ENCODE results near the gene EIF4A2. TPM values are rescaled to one million over a fixed set of nuclear protein-coding genes. Genes with fewer than 3 reads are reported as not detected.

The EIF4A2 gene
- total and polyA plus RNA-seq, 2 of the 13 experiments (the other 11 are each of a cell fraction or from before 2014, with no cell fraction given): 480 to 596 TPM

GRCh38 chr3:186783731-186784515, 546 bp downstream of the EIF4A2 start (continued):
- no peak for TF ChIP-seq SOX6 (IDR thresholded peaks at IDR 0.05)
- peak; percentile 47; the same call in 1 of the 2 replicates for TF ChIP-seq SOX6 (CRISPR knock-in tag; IDR thresholded peaks at IDR 0.05)
- TF ChIP-seq ZNF672 (CRISPR knock-in tag; IDR thresholded peaks at IDR 0.05): no peak
- TF ChIP-seq ZNF530 (CRISPR knock-in tag; IDR thresholded peaks at IDR 0.05; ENCODE audit: low read depth): peak; percentile 51; the same call in 1 of the 2 replicates
- no peak for TF ChIP-seq MIER2 (CRISPR knock-in tag; IDR thresholded peaks at IDR 0.05)
- no peak for TF ChIP-seq ZSCAN29 (CRISPR knock-in tag; conservative IDR thresholded peaks at IDR 0.05)
- no peak for TF ChIP-seq ZNF563 (CRISPR knock-in tag; IDR thresholded peaks at IDR 0.05)
- TF ChIP-seq ZNF382 (CRISPR knock-in tag; IDR thresholded peaks at IDR 0.05; ENCODE audit: borderline replicate concordance): no peak
- no peak for TF ChIP-seq EEA1 (CRISPR knock-in tag; IDR thresholded peaks at IDR 0.05; ENCODE audit: borderline replicate concordance)
- TF ChIP-seq HBP1 (CRISPR knock-in tag; IDR thresholded peaks at IDR 0.05; ENCODE audit: low read depth): peak; percentile 75; the same call in 1 of the 2 replicates
- TF ChIP-seq PHF20 (CRISPR knock-in tag; IDR thresholded peaks at IDR 0.05): peak; percentile 47; the same call in 1 of the 2 replicates
- no peak; the same call in 1 of the 2 replicates for TF ChIP-seq SIX4 (CRISPR knock-in tag; IDR thresholded peaks at IDR 0.05)
- TF ChIP-seq GATA4 (IDR thresholded peaks at IDR 0.05; ENCODE audit: borderline replicate concordance, low read depth): no peak
- no peak for TF ChIP-seq KLF16 (CRISPR knock-in tag; IDR thresholded peaks at IDR 0.05)
- TF ChIP-seq ATF5 (CRISPR knock-in tag; IDR thresholded peaks at IDR 0.05; ENCODE audit: low read depth): peak; percentile 78; the same call in 1 of the 2 replicates
- peak; percentile 51; the same call in 1 of the 2 replicates for TF ChIP-seq ZNF484 (CRISPR knock-in tag; IDR thresholded peaks at IDR 0.05; ENCODE audit: borderline replicate concordance, low read depth)
- 0 out of 2 replicates have a peak, but pooled peaks have one; percentile 17 for TF ChIP-seq CBX5 (CRISPR knock-in tag; IDR thresholded peaks at IDR 0.05; ENCODE audit: borderline replicate concordance)
- TF ChIP-seq SMAD3 (CRISPR knock-in tag; IDR thresholded peaks at IDR 0.05): no peak
- TF ChIP-seq, protein P1, sequence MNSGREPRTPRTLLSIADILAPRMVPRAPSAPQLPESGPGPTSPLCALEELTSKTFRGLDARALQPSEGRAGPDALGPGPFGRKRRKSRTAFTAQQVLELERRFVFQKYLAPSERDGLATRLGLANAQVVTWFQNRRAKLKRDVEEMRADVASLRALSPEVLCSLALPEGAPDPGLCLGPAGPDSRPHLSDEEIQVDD (CRISPR knock-in tag; IDR thresholded peaks at IDR 0.05; ENCODE audit: borderline replicate concordance): 0 out of 2 replicates have a peak, but pooled peaks have one; percentile 44
- TF ChIP-seq, protein P2, sequence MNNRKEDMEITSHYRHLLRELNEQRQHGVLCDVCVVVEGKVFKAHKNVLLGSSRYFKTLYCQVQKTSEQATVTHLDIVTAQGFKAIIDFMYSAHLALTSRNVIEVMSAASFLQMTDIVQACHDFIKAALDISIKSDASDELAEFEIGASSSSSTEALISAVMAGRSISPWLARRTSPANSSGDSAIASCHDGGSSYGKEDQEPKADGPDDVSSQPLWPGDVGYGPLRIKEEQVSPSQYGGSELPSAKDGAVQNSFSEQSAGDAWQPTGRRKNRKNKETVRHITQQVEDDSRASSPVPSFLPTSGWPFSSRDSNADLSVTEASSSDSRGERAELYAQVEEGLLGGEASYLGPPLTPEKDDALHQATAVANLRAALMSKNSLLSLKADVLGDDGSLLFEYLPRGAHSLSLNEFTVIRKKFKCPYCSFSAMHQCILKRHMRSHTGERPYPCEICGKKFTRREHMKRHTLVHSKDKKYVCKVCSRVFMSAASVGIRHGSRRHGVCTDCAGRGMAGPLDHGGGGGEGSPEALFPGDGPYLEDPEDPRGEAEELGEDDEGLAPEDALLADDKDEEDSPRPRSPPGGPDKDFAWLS (CRISPR knock-in tag; IDR thresholded peaks at IDR 0.05; ENCODE audit: borderline replicate concordance): no peak
- TF ChIP-seq ZNF841 (CRISPR knock-in tag; IDR thresholded peaks at IDR 0.05; ENCODE audit: borderline replicate concordance): 0 out of 2 replicates have a peak, but pooled peaks have one; percentile 40
- peak; percentile 81; the same call in 1 of the 2 replicates for TF ChIP-seq NR0B2 (CRISPR knock-in tag; IDR thresholded peaks at IDR 0.05)
- no peak for TF ChIP-seq ZNF749 (CRISPR knock-in tag; IDR thresholded peaks at IDR 0.05; ENCODE audit: borderline replicate concordance)
- peak; percentile 37; the same call in 1 of the 2 replicates for TF ChIP-seq PAF1 (CRISPR knock-in tag; IDR thresholded peaks at IDR 0.05)
